H1 (cell line): ENCODE data around the gene MYH9. TPM values are rescaled to one million over a fixed set of nuclear protein-coding genes. Genes with fewer than 3 reads are reported as not detected.

Experiments
- CTCF ChIA-PET: fragments of 300-600 bp; sonication (Branson Sonifier 250); formaldehyde crosslinking; loops from one replicate; lab custom pipeline; 2021; ENCODE audit not compliant: partially characterized antibody; lab: Charles Lee
- POLR2A ChIA-PET: fragments of 300-600 bp; sonication (Branson Sonifier 250); formaldehyde crosslinking; loops from one replicate; lab custom pipeline; 2021; ENCODE audit warnings: inconsistent platforms; ENCODE audit not compliant: partially characterized antibody; lab: Charles Lee
- DNase-seq, 2 experiments: peaks; one replicate each; pipeline versions ENCODE4 v3.0.0 to v3.0.0-alpha.2; 2010 to 2022; ENCODE audit warnings: low spot score in 2 of 2, low read depth in 1 of 2, mixed read lengths in 1 of 2
- FAIRE-seq: peaks from 2 replicates; lab custom pipeline; 2011; peaks lifted over from hg19 to GRCh38; lab: Jason Lieb, UNC
- H2AFZ ChIP-seq: 2 replicates; pipeline ENCODE4 v1.8.1; 2012; ENCODE audit warnings: low read length, inconsistent platforms
- H2AK5ac ChIP-seq: 2 replicates; pipeline ENCODE4 v1.6.1; 2013; ENCODE audit warnings: low read depth, low read length
- H2BK120ac ChIP-seq: replicated peaks from 2 replicates; pipeline ENCODE3; 2013; ENCODE audit warnings: low read depth, low read length, inconsistent platforms
- H2BK12ac ChIP-seq: 2 replicates; pipeline ENCODE4 v1.6.1; 2013; ENCODE audit warnings: low read depth, low read length
- H2BK15ac ChIP-seq: 2 replicates; pipeline ENCODE4 v1.6.1; 2013; ENCODE audit warnings: low read length
- H2BK20ac ChIP-seq: 2 replicates; pipeline ENCODE4 v1.6.1; 2013; ENCODE audit warnings: low read length
- H2BK5ac ChIP-seq: 2 replicates; pipeline ENCODE4 v1.6.1; 2013; ENCODE audit warnings: low read depth, low read length
- H3K14ac ChIP-seq: 2 replicates; pipeline ENCODE4 v1.6.1; 2013; ENCODE audit warnings: inconsistent platforms; ENCODE audit not compliant: insufficient read length
- H3K18ac ChIP-seq: 2 replicates; pipeline ENCODE4 v1.6.1; 2013; ENCODE audit warnings: low read length; ENCODE audit errors: extremely low read depth
- H3K23ac ChIP-seq: 2 replicates; pipeline ENCODE4 v1.6.1; 2013; ENCODE audit warnings: inconsistent platforms; ENCODE audit not compliant: insufficient read length
- H3K23me2 ChIP-seq: 2 replicates; pipeline ENCODE4 v1.6.1; 2013; ENCODE audit warnings: low read depth, low read length
- H3K27ac ChIP-seq: 2 replicates; pipeline ENCODE4 v1.6.1; 2011; ENCODE audit warnings: low read depth, low read length, inconsistent platforms
- H3K27me3 ChIP-seq, 4 experiments: replicated peaks in 1 of 4; 1 replicate in 1 of 4; 2 replicates in 3 of 4; pipeline versions ENCODE4 v1.6.1 to v1.8.1; 2011 to 2013; ENCODE audit warnings: low read length in 3 of 4, mild to moderate bottlenecking in 3 of 4, inconsistent platforms in 2 of 4, mixed read lengths in 2 of 4, moderate library complexity in 1 of 4; ENCODE audit not compliant: control insufficient read depth in 3 of 4, insufficient read depth in 3 of 4; ENCODE audit errors: extremely low read depth in 1 of 4
- H3K36me3 ChIP-seq, 4 experiments: 2 replicates each; pipeline versions ENCODE4 v1.6.1 to v1.8.1; 2011 to 2013; ENCODE audit warnings: mild to moderate bottlenecking in 4 of 4, low read length in 3 of 4, moderate library complexity in 2 of 4, control low read depth in 1 of 4, inconsistent platforms in 1 of 4; ENCODE audit not compliant: insufficient read depth in 4 of 4, control insufficient read depth in 2 of 4
- H3K4ac ChIP-seq: replicated peaks from 2 replicates; pipeline ENCODE3; 2013; ENCODE audit warnings: low read length, low read depth, mixed read lengths, inconsistent platforms; ENCODE audit not compliant: insufficient read length
- H3K4me1 ChIP-seq, 4 experiments: replicated peaks in 1 of 4; 1 replicate in 1 of 4; 2 replicates in 3 of 4; pipeline versions ENCODE4 v1.6.1 to v1.8.1; 2011 to 2013; ENCODE audit warnings: low read length in 3 of 4, inconsistent platforms in 2 of 4, mixed read lengths in 1 of 4; ENCODE audit not compliant: insufficient read depth in 4 of 4, control insufficient read depth in 3 of 4
- H3K4me2 ChIP-seq, 2 experiments: 2 replicates each; pipeline versions ENCODE4 v1.6.1 to v1.8.1; 2011 to 2013; ENCODE audit warnings: low read depth in 2 of 2, low read length in 2 of 2, control low read depth in 1 of 2, inconsistent platforms in 1 of 2, mild to moderate bottlenecking in 1 of 2; ENCODE audit not compliant: insufficient read depth in 1 of 2
- H3K4me3 ChIP-seq, 4 experiments: fragments of 200-600, 300-600 bp in 1 of 4; sonication (generic), shearing (Covaris generic), sonication (Bioruptor Twin) in 1 of 4; 2 replicates each; pipeline versions ENCODE4 v1.5.1 to v1.8.1; 2011 to 2016; ENCODE audit warnings: low read length in 4 of 4, low read depth in 3 of 4, control low read depth in 2 of 4, inconsistent platforms in 2 of 4, mild to moderate bottlenecking in 2 of 4, mixed read lengths in 1 of 4, moderate library complexity in 1 of 4; ENCODE audit not compliant: insufficient read depth in 2 of 4; ENCODE audit errors: extremely low read depth in 1 of 4
- H3K56ac ChIP-seq: replicated peaks from 2 replicates; pipeline ENCODE3; 2013; ENCODE audit warnings: low read depth, mild to moderate bottlenecking, mixed read lengths, low read length, inconsistent platforms; ENCODE audit not compliant: insufficient read length
- H3K79me1 ChIP-seq: 2 replicates; pipeline ENCODE4 v1.6.1; 2013; ENCODE audit warnings: low read depth, low read length, control low read depth
- H3K79me2 ChIP-seq, 2 experiments: 2 replicates each; pipeline versions ENCODE4 v1.6.1 to v1.8.1; 2012 to 2013; ENCODE audit warnings: low read length in 2 of 2, mild to moderate bottlenecking in 2 of 2, inconsistent platforms in 1 of 2; ENCODE audit not compliant: insufficient read depth in 2 of 2, control insufficient read depth in 1 of 2
- H3K9ac ChIP-seq, 4 experiments: replicated peaks in 1 of 4; 1 replicate in 1 of 4; 2 replicates in 3 of 4; pipeline versions ENCODE4 v1.6.1 to v1.8.1; 2011 to 2013; ENCODE audit warnings: low read depth in 3 of 4, low read length in 3 of 4, control low read depth in 2 of 4, mild to moderate bottlenecking in 2 of 4, moderate library complexity in 2 of 4, inconsistent platforms in 1 of 4; ENCODE audit errors: extremely low read depth in 1 of 4
- H3K9me3 ChIP-seq, 2 experiments: 2 replicates each; pipeline versions ENCODE4 v1.6.1 to v1.8.1; 2012 to 2013; ENCODE audit warnings: mild to moderate bottlenecking in 2 of 2, moderate library complexity in 2 of 2, control low read depth in 1 of 2, inconsistent platforms in 1 of 2, low read depth in 1 of 2, low read length in 1 of 2, mixed read lengths in 1 of 2; ENCODE audit not compliant: insufficient read depth in 2 of 2
- H4K20me1 ChIP-seq, 2 experiments: replicated peaks in 1 of 2; 2 replicates each; pipeline versions ENCODE3 to v1.8.1; 2011 to 2013; ENCODE audit warnings: inconsistent platforms in 2 of 2, low read length in 2 of 2, mild to moderate bottlenecking in 1 of 2; ENCODE audit not compliant: insufficient read depth in 2 of 2, control insufficient read depth in 1 of 2
- H4K5ac ChIP-seq: 2 replicates; pipeline ENCODE4 v1.6.1; 2013; ENCODE audit warnings: low read length, low read depth, mixed read lengths, inconsistent platforms; ENCODE audit not compliant: insufficient read length
- H4K8ac ChIP-seq: 2 replicates; pipeline ENCODE4 v1.8.0; 2013; ENCODE audit warnings: mild to moderate bottlenecking, moderate library complexity, low read length, inconsistent platforms; ENCODE audit not compliant: insufficient read depth; ENCODE audit errors: extremely low read depth
- H4K91ac ChIP-seq: replicated peaks from 2 replicates; pipeline ENCODE3; 2013; ENCODE audit warnings: low read length, mixed read lengths, inconsistent platforms; ENCODE audit not compliant: insufficient read length
- CHD2 ChIP-seq: IDR thresholded peaks from 2 replicates; pipeline ENCODE4 v1.6.1; 2012; ENCODE audit warnings: low read length, improper control_type of control experiment
- GTF2F1 ChIP-seq: IDR thresholded peaks from 2 replicates; pipeline ENCODE4 v1.6.1; 2012; ENCODE audit warnings: low read depth, low read length, improper control_type of control experiment, borderline replicate concordance
- RAD21 ChIP-seq, 2 experiments: IDR thresholded peaks in 1 of 2; conservative IDR thresholded peaks in 1 of 2; 2 replicates each; pipeline ENCODE4 v1.6.1; 2011; ENCODE audit warnings: low read depth in 2 of 2, low read length in 2 of 2, improper control_type of control experiment in 1 of 2, inconsistent platforms in 1 of 2, mild to moderate bottlenecking in 1 of 2, moderate library complexity in 1 of 2
- RXRA ChIP-seq: IDR thresholded peaks from 2 replicates; pipeline ENCODE4 v1.6.1; 2011; ENCODE audit warnings: low read depth, mild to moderate bottlenecking, low read length, moderate library complexity; ENCODE audit not compliant: insufficient read depth
- SIN3A ChIP-seq, 2 experiments: IDR thresholded peaks in 1 of 2; conservative IDR thresholded peaks in 1 of 2; 2 replicates each; pipeline ENCODE4 v1.6.1; 2011 to 2012; ENCODE audit warnings: low read length in 2 of 2, improper control_type of control experiment in 1 of 2, low read depth in 1 of 2, mild to moderate bottlenecking in 1 of 2
- SP2 ChIP-seq: IDR thresholded peaks from 2 replicates; pipeline ENCODE4 v1.6.1; 2012; ENCODE audit warnings: mild to moderate bottlenecking, low read length, inconsistent platforms
- SP4 ChIP-seq: IDR thresholded peaks from 2 replicates; pipeline ENCODE4 v1.6.1; 2012; ENCODE audit warnings: low read length, inconsistent platforms
- TBP ChIP-seq: IDR thresholded peaks from 2 replicates; pipeline ENCODE4 v1.6.1; 2011; ENCODE audit warnings: low read depth, low read length, improper control_type of control experiment
- WGBS, 2 experiments: shearing (Covaris generic) in 1 of 2; methylation state at CpG; one replicate each; pipeline versions ENCODE4 v1.1.6 to v1.1.7; 2013 to 2015; ENCODE audit warnings: low lambda C conversion rate in 2 of 2, mixed read lengths in 2 of 2, inconsistent platforms in 1 of 2, low coverage in 1 of 2, missing lambda C conversion rate in 1 of 2; ENCODE audit not compliant: insufficient replicate concordance in 2 of 2, insufficient coverage in 1 of 2, insufficient read length in 1 of 2; ENCODE audit errors: extremely low coverage in 1 of 2, missing lambda C conversion rate in 1 of 2; 5-methylcytosine and 5-hydroxymethylcytosine counted together
- long read RNA-seq, 2 experiments: library from RNA in 1 of 2; library from capped mRNA in 1 of 2; stranded (forward); transcript quantifications; one replicate each; pipeline ENCODE4 v2.0.0, GENCODE V29; 2021; ENCODE audit warnings: inconsistent platforms in 1 of 2
- polyA minus RNA-seq, 3 experiments: library from RNA; depleted of rRNA, polyadenylated mRNA; stranded (reverse); fragments of >200 nt; gene quantifications; 1 replicate in 2 of 3; 2 replicates in 1 of 3; pipeline ENCODE4 v1.2.3, GENCODE V29; 2011
- polyA plus RNA-seq, 7 experiments: library from polyadenylated mRNA; depleted of rRNA in 3 of 7; stranded (reverse) in 5 of 7; unstranded in 2 of 7; fragments of >200 nt in 5 of 7; fragments of 200-250 nt in 2 of 7; gene quantifications; 1 replicate in 5 of 7; 2 replicates in 1 of 7; 4 replicates in 1 of 7; pipeline versions ENCODE4 v1.2.1 to v1.2.3, GENCODE V29; 2011 to 2013; ENCODE audit warnings: missing spikeins in 2 of 7, mixed read lengths in 2 of 7
- total RNA-seq: library from RNA; stranded (reverse); fragmentation: NEBNext Ultra II Directional; extraction: Animal tissue kit (Norgen Biotek cat#: 25700); gene quantifications from 2 replicates; pipeline ENCODE4 v1.2.1, GENCODE V29; 2021

MYH9 gene
- total RNA-seq (295 and 322 TPM in 2 replicates), polyA plus RNA-seq (2011; rRNA removed) (24.9 and 37.2 TPM in 2 replicates), polyA minus RNA-seq (2011; rRNA and poly(A)+ RNA removed) (273 and 366 TPM in 2 replicates)
- 53.6 TPM for polyA plus RNA-seq (2011; cell fraction: cytosol; rRNA removed)
- 110 TPM for polyA plus RNA-seq (2011; cell fraction: nucleus; rRNA removed)
- polyA plus RNA-seq (2012, experiment 1 of 2), result 140 to 212 TPM (median 199 TPM) in 4 replicates
- 59.9 TPM for polyA plus RNA-seq (2012, experiment 2 of 2)
- polyA plus RNA-seq (2013, experiment 1 of 2), result 89.1 TPM
- polyA plus RNA-seq (2013, experiment 2 of 2), result 76.1 TPM
- 92.9 TPM for polyA minus RNA-seq (2011; cell fraction: cytosol; rRNA and poly(A)+ RNA removed)
- 95.2 TPM for polyA minus RNA-seq (2011; cell fraction: nucleus; rRNA and poly(A)+ RNA removed)
- long read RNA-seq, experiment 1, partial matches to known transcripts, result 57 of 143 reads
- long read RNA-seq, experiment 1, other reads (novel, unspliced or antisense), result 86 of 143 reads
- long read RNA-seq, experiment 2, partial matches to known transcripts, result 4 of 15 reads
- long read RNA-seq, experiment 2, other reads (novel, unspliced or antisense), result 11 of 15 reads

- 7% methylated on average over 35 of the region's 52 CpGs; no CpG with 5 or more reads in 1 of the 2 experiments for WGBS, 2 experiments
- peak within 1 kb of the TSS; percentile 64 for H4K91ac ChIP-seq
- H3K4ac ChIP-seq, result no peak within 1 kb of the TSS
- ChIA-PET POLR2A (interaction anchor here (0.6 to 19.2 kb wide), 20 partner anchors 9 to 1110 kb away, joined by 3 to 263 read pairs (median 4); partner anchors contain the start of gene TXN2), CTCF (no interaction called here)
- no peaks in the 10 kb centered on the region for H3K36me3 ChIP-seq
- H2AK5ac ChIP-seq, result no peak within 1 kb of the TSS
- H3K4me2 ChIP-seq, result peak within 1 kb of the TSS; percentile 73 to 87
- peaks cover 0 to 16% (median 5%) of the 10 kb centered on the region in 4 experiments; a peak in 6 of 7 replicates for H3K4me1 ChIP-seq
- DNase-seq (peak; percentile 99 to 100), FAIRE-seq (no peak)
- H3K14ac ChIP-seq, result no peak within 1 kb of the TSS
- peak within 1 kb of the TSS; percentile 79; the same call in 1 of the 2 replicates for H3K27ac ChIP-seq
- H3K4me3 ChIP-seq, result peak within 1 kb of the TSS; percentile 52 to 98 (median 86)
- H3K18ac ChIP-seq, result peak within 1 kb of the TSS; percentile 83; the same call in 1 of the 2 replicates
- peak within 1 kb of the TSS; percentile 70 to 95 (median 82) for H3K9ac ChIP-seq
- peak within 1 kb of the TSS; percentile 16 for H2BK5ac ChIP-seq
- peak within 1 kb of the TSS; percentile 84 for H3K56ac ChIP-seq
- H2BK12ac ChIP-seq, result 0 out of 2 replicates have a peak within 1 kb of the TSS, but pooled peaks have one; percentile 5
- H3K9me3 ChIP-seq, result no peaks in the 10 kb centered on the region
- peaks cover 4% of the 10 kb centered on the region; the same call in 1 of the 2 replicates for H3K23me2 ChIP-seq
- no peak within 1 kb of the TSS for H2BK120ac ChIP-seq
- H2AFZ ChIP-seq, result no peak within 1 kb of the TSS
- H2BK20ac ChIP-seq, result no peak within 1 kb of the TSS
- H3K23ac ChIP-seq, result no peak within 1 kb of the TSS
- peak within 1 kb of the TSS; percentile 79 for H4K5ac ChIP-seq
- peaks cover 15 to 40% of the 10 kb centered on the region in 2 experiments for H3K79me2 ChIP-seq
- H4K20me1 ChIP-seq, result peaks cover 0 to 10% of the 10 kb centered on the region in 2 experiments
- H4K8ac ChIP-seq, result peak within 1 kb of the TSS; percentile 74; the same call in 1 of the 2 replicates
- no peaks in the 10 kb centered on the region for H3K27me3 ChIP-seq
- H3K79me1 ChIP-seq, result peaks cover 2% of the 10 kb centered on the region; the same call in 1 of the 2 replicates
- no peak within 1 kb of the TSS for H2BK15ac ChIP-seq
- TF ChIP-seq GTF2F1 (no peak), CHD2 (peak; percentile 91), SP4 (peak; percentile 99), SP2 (peak; percentile 87), TBP (peak; percentile 94), RXRA (no peak), SIN3A (conservative IDR thresholded peaks at IDR 0.05 in 1 of 2, IDR thresholded peaks at IDR 0.05 in 1 of 2; ENCODE audit: low read depth in 1 of 2, low read length in 2 of 2) (no peak; a peak in 1 of 4 replicates), RAD21 (IDR thresholded peaks at IDR 0.05 in 1 of 2, conservative IDR thresholded peaks at IDR 0.05 in 1 of 2; ENCODE audit: low read depth in 2 of 2, low read length in 2 of 2) (no peak)
Measured at GRCh38 chr22:36387959-36388726, at the start of gene MYH9. Gene MYH9, minus strand, starts transcription at chr22:36387967. Its CDS starts 38,731 bp downstream, at chr22:36349236.
